Measurements from ENCODE around the gene LRCH1. TPM values are rescaled to one million over a fixed set of nuclear protein-coding genes. Genes with fewer than 3 reads are reported as not detected.

LRCH1 gene
- total RNA-seq, 4 donors from 2014 or later: 13.6 to 29.7 (median 18.5) TPM

GRCh38 chr13:46567671-46568070 lies 14.7 kb downstream of the LRCH1 start:
- Histone ChIP-seq H3K27ac (no peak overlapping the region), H3K4me3 (no peak overlapping the region), H3K27me3 (no peaks in the 10 kb centered on the region), H3K9me3 (no peaks in the 10 kb centered on the region), H3K4me1 (peaks cover 0 to 14% (median 0%) of the 10 kb centered on the region in 4 donors), H3K36me3 (no peaks in the 10 kb centered on the region)
- DNase-seq: no peak
- TF ChIP-seq CTCF (IDR thresholded peaks at IDR 0.05) (no peak), POLR2A (IDR thresholded peaks at IDR 0.05) (no peak)

GRCh38 chr13:46569456-46569855 lies 16.5 kb downstream of the LRCH1 start:
- Histone ChIP-seq H3K36me3 (no peaks in the 10 kb centered on the region), H3K27ac (no peak overlapping the region), H3K9me3 (no peaks in the 10 kb centered on the region), H3K4me1 (peaks cover 0 to 18% (median 0%) of the 10 kb centered on the region in 4 donors), H3K4me3 (no peak overlapping the region), H3K27me3 (no peaks in the 10 kb centered on the region)
- TF ChIP-seq CTCF (IDR thresholded peaks at IDR 0.05) (no peak), POLR2A (IDR thresholded peaks at IDR 0.05) (no peak)
- no peak for DNase-seq

GRCh38 chr13:46570273-46570672 lies 17.3 kb downstream of the LRCH1 start:
- no peak for TF ChIP-seq POLR2A (IDR thresholded peaks at IDR 0.05)
- TF ChIP-seq CTCF (IDR thresholded peaks at IDR 0.05): no peak
- Histone ChIP-seq H3K4me3 (no peak overlapping the region), H3K27ac (no peak overlapping the region), H3K9me3 (no peaks in the 10 kb centered on the region), H3K27me3 (no peaks in the 10 kb centered on the region), H3K36me3 (no peaks in the 10 kb centered on the region), H3K4me1 (peaks cover 0 to 22% (median 0%) of the 10 kb centered on the region in 4 donors)
- DNase-seq: no peak

GRCh38 chr13:46571189-46571908 lies 18.4 kb downstream of the LRCH1 start:
- H3K27ac ChIP-seq: peak overlapping the region in 2 of 4 donors; percentile 7 to 22
- no peak for DNase-seq
- H3K36me3 ChIP-seq: no peaks in the 10 kb centered on the region
- peaks cover 0 to 30% (median 0%) of the 10 kb centered on the region in 4 donors for H3K4me1 ChIP-seq
- H3K4me3 ChIP-seq: no peak overlapping the region
- TF ChIP-seq POLR2A (IDR thresholded peaks at IDR 0.05) (no peak), CTCF (IDR thresholded peaks at IDR 0.05) (no peak)
- H3K9me3 ChIP-seq: no peaks in the 10 kb centered on the region
- no peaks in the 10 kb centered on the region for H3K27me3 ChIP-seq

GRCh38 chr13:46571909-46572595 lies 19.1 kb downstream of the LRCH1 start:
- H3K4me3 ChIP-seq: no peak overlapping the region

More at GRCh38 chr13:46571909-46572595, 19.1 kb downstream of the LRCH1 start:
- Histone ChIP-seq H3K4me1 (peaks cover 0 to 30% (median 0%) of the 10 kb centered on the region in 4 donors), H3K36me3 (no peaks in the 10 kb centered on the region), H3K27ac (no peak overlapping the region), H3K27me3 (no peaks in the 10 kb centered on the region), H3K9me3 (no peaks in the 10 kb centered on the region)
- no peak for DNase-seq
- TF ChIP-seq CTCF (IDR thresholded peaks at IDR 0.05) (no peak), POLR2A (IDR thresholded peaks at IDR 0.05) (no peak)
